Activated CD8-positive, alpha-beta memory T cell treated with anti-CD3 and anti-CD28 coated beads for 1 hour (primary cell): ENCODE measurements around the gene IPPK.

Experiments used
- DNase-seq, 2 donors: peaks; one replicate each; pipeline ENCODE4 v3.0.0-alpha.2; 2020; ENCODE audit warnings: low read depth in 1 of 2; ENCODE audit errors: extremely low read depth in 1 of 2

Gene IPPK

GRCh38 chr9:92658611-92659010 lies 11.3 kb downstream of the IPPK start:
- DNase-seq, result no peak

- no peak for DNase-seq
Measured at GRCh38 chr9:92658176-92658575, 11.8 kb downstream of the IPPK start.

- DNase-seq, result no peak
Measured at GRCh38 chr9:92657296-92658094, 12.4 kb downstream of the IPPK start.

DNA sequence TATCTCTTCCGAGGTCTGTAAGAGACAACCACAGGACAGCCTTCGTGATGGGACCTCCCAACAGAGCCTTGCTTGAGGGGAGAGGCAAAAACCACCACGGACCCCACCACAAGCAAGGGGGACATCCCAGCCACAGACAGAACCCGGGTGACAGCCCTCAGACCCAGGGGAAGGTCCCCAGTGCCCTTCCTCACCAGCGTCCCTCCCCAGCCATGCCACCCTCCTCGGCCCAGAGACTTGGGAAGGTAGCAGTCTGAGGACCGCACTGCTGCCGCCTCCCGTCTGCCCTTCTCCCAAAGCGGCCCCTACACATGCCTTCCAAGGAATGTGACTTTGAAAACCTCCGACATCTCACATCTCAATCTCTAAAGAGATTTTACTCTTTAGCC lies 13.4 kb downstream of the IPPK start:
- no peak for DNase-seq

- DNase-seq, result no peak
Measured at GRCh38 chr9:92655896-92656536, 13.9 kb downstream of the IPPK start.

DNA sequence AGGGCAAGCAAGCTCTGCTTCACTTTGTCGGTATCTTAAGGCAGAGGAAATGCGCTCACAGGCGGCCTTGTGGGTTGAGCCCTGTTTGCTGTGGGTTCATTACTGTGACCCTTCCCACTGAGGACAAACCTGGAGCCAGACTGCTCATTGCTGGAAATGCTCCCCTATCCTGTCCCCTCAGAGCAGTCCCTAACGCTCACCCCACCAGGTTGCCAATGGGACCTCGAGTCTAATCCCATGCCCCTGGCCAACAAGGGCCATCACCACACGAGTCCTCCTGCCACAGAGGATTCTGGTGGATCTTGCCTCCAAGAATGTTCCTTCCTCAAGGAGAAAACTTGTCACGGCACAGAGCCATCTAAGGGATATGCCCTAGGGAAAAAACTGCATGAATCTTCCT lies 14.6 kb downstream of the IPPK start:
- DNase-seq, result no peak

GRCh38 chr9:92654481-92655301 lies 15.2 kb downstream of the IPPK start:
- DNase-seq, result no peak

DNA sequence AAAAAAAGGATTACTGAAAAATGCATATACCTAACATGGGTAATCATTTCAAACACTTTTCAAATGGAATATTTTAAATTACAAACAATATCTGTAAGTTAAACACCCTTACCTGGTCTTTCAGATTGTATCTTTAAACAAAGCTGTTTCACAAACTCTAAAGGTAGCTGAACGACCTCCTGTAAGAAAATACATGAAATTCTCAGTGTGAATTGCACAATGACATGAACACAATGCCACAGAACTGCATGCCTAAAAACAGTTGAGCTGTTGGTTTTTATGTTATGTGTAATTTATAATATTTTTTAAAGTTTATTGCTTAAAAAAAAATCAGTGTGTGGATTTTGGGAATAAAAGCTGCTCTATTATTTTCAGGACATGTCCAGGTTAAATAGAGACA lies 17.5 kb downstream of the IPPK start:
- DNase-seq, result no peak

GRCh38 chr9:92650839-92651621 lies 18.9 kb downstream of the IPPK start:
- DNase-seq, result no peak

DNA sequence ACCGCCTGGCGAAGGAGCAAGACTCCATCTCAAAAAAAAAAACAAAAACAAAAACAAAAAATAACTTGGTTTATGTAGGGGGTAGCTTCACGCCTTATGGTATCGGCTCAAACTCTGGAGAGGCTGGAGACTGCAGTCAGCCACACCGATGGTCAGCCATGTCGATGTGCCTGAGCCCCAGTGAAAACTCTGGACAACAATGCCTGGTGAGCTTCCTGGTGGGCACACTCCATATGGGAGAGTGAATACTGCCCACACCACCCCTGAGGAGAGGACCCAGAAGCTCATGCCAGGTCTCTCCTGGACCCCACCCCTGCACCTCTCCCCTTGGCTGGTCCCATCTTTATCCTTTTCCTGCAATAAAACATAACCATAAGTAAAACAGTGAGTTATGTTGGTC lies 19.6 kb downstream of the IPPK start:
- DNase-seq, result no peak

GRCh38 chr9:92649007-92649406 lies 20.9 kb downstream of the IPPK start:
- no peak for DNase-seq

- DNase-seq, result no peak
Measured at GRCh38 chr9:92648474-92648971, 21.4 kb downstream of the IPPK start.

- DNase-seq, result no peak
Measured at GRCh38 chr9:92647671-92648473, 22.1 kb downstream of the IPPK start.

DNA sequence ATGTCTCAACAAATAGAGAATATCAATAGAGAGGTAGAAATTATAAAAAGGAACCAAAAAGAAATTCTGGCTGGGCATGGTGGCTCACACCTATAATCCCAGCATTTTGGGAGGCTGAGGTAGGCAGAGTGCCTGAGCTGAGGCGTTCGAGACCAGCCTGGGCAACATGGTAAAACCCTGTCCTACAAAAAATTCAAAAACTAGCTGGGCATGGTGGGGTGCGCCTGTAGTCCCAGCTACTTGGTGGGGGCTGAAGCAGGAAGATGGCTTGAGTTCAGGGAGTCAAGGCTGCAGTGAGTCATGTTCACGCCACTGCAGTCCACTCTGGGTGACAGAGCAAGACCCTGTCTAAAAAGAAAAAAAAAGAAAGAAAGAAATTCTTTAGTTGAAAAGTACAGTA lies 24.9 kb downstream of the IPPK start:
- no peak for DNase-seq

GRCh38 chr9:92644278-92644677 lies 25.7 kb downstream of the IPPK start:
- no peak for DNase-seq

- DNase-seq, result no peak
Measured at GRCh38 chr9:92642564-92642963, 27.4 kb downstream of the IPPK start.

- DNase-seq, result no peak
Measured at GRCh38 chr9:92642041-92642451, 27.9 kb downstream of the IPPK start.

- DNase-seq, result no peak
Measured at GRCh38 chr9:92641092-92641809, 28.7 kb downstream of the IPPK start.

DNA sequence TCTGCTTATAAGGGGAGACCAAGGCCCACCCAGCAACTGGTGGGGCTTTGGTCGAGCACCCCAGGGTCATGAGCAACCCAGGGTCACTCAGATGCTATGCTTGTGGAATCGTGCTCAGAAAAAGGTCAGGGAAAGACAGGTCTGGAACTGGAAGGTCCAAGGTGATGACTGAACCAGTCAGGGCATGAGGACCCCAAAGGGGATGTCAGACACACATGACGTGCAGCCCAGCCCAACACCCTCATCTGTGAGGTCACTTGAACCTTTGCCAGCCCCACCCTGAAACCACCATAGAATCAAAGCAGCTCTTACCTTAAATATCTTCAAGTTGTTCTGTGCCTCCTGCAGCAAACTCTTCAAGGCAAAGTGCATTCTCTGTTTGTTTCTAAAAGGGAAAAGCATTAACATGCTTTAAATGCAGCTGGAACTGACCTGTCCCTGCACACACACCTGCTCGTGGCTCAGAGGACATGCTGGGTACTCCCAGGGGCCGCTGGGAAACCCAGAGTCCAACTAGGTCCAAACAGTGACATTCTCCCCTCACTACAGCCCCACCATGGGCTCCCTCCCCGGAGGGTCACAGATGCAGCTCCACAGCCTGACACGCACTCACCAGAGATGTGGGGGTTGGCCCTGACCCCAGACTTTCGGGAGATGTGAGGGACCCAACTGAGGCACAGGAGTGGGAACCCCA lies 29.4 kb downstream of the IPPK start:
- DNase-seq, result no peak
